Gastroesophageal sphincter (tissue), 4 donors: ENCODE measurements around the gene CAMK1D. TPM values are rescaled to one million over a fixed set of nuclear protein-coding genes. Genes with fewer than 3 reads are reported as not detected.

ENCODE experiments used
- ATAC-seq: fragments of 150-250 bp; one replicate; pipeline ENCODE4 v1.9.1; 2016; ENCODE audit warnings: mild to moderate bottlenecking, moderate library complexity
- H3K27ac ChIP-seq, 4 donors: fragments of 200-600 bp; sonication (generic) in 3 of 4; 1 replicate in 3 of 4; 2 replicates in 1 of 4; pipeline ENCODE4 v1.5.1; 2016 to 2019
- H3K27me3 ChIP-seq: fragments of 200-600 bp; sonication (generic); one replicate; pipeline ENCODE4 v1.5.1; 2019
- H3K36me3 ChIP-seq, 2 donors: fragments of 200-600 bp; sonication (generic); one replicate each; pipeline ENCODE4 v1.5.1; 2019; ENCODE audit warnings: control low read depth in 1 of 2
- H3K4me1 ChIP-seq, 3 donors: fragments of 200-600 bp; sonication (generic); 1 replicate in 2 of 3; 2 replicates in 1 of 3; pipeline ENCODE4 v1.5.1; 2016 to 2019; ENCODE audit warnings: control low read depth in 2 of 3
- H3K4me3 ChIP-seq, 2 donors: fragments of 200-600 bp; sonication (generic); one replicate each; pipeline ENCODE4 v1.5.1; 2019; ENCODE audit warnings: mild to moderate bottlenecking in 1 of 2, moderate library complexity in 1 of 2
- H3K9me3 ChIP-seq, 3 donors: fragments of 200-600 bp; sonication (generic); one replicate each; pipeline ENCODE4 v1.5.1; 2017 to 2019; ENCODE audit warnings: control low read depth in 2 of 3
- CTCF ChIP-seq, 4 experiments: fragments of 200-600 bp in 2 of 4; fragments of 450-650 bp in 2 of 4; sonication (generic) in 1 of 4; IDR thresholded peaks; one replicate each; pipeline ENCODE4 v1.5.1; 2017 to 2019; ENCODE audit warnings: antibody characterized with exemption in 4 of 4, mild to moderate bottlenecking in 2 of 4, moderate library complexity in 2 of 4
- EP300 ChIP-seq: sonication (generic); formaldehyde crosslinking; IDR thresholded peaks from one replicate; pipeline ENCODE4 v1.6.1; 2017; ENCODE audit warnings: antibody characterized with exemption, mild to moderate bottlenecking
- POLR2A ChIP-seq, 2 donors: fragments of 450-650 bp; IDR thresholded peaks; one replicate each; pipeline ENCODE4 v1.6.1; 2017; ENCODE audit warnings: antibody characterized with exemption in 2 of 2, mild to moderate bottlenecking in 2 of 2, moderate library complexity in 1 of 2
- POLR2AphosphoS5 ChIP-seq: sonication (generic); formaldehyde crosslinking; IDR thresholded peaks from one replicate; pipeline ENCODE4 v1.6.1; 2017; ENCODE audit warnings: antibody characterized with exemption
- WGBS, 2 donors: methylation state at CpG; one replicate each; pipeline ENCODE4 v1.1.5; 2018; ENCODE audit warnings: low coverage in 1 of 2; 5-methylcytosine and 5-hydroxymethylcytosine counted together
- total RNA-seq, 4 donors: library from RNA; depleted of rRNA; stranded (reverse); fragments of >200 nt; gene quantifications; one replicate each; pipeline ENCODE4 v1.1.0, GENCODE V29; 2016

Gene CAMK1D
- total RNA-seq, 4 donors from 2014 or later = 11.6 to 18.3 (median 15.3) TPM

DNA sequence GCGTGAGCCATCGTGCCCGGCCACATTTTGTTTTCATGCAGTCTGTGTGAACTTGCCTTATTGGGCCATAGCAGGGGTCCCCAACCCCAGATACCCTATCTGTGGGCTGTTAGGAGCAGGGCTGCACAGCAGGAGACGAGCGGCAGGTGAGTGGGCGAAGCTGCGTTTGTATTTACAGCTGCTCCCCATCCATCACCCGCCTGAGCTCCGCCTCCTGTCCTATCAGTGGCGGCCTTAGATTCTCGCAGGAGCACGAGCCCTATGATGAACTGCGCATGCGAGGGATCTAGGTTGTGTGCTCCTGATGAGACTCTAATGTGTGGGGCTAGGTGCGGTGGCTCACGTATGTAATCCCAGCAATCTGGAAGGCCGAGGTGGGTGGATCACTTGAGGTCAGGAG, 293.9 kb downstream of the CAMK1D start:
- H3K4me1 ChIP-seq = peaks cover 0 to 2% (median 0%) of the 10 kb centered on the region in 3 donors
- no peak for TF ChIP-seq CTCF (IDR thresholded peaks at IDR 0.05)
- TF ChIP-seq EP300 = no peak
- TF ChIP-seq POLR2A (IDR thresholded peaks at IDR 0.05) = no peak
- TF ChIP-seq POLR2AphosphoS5 = no peak
- ATAC-seq = no peak

DNA sequence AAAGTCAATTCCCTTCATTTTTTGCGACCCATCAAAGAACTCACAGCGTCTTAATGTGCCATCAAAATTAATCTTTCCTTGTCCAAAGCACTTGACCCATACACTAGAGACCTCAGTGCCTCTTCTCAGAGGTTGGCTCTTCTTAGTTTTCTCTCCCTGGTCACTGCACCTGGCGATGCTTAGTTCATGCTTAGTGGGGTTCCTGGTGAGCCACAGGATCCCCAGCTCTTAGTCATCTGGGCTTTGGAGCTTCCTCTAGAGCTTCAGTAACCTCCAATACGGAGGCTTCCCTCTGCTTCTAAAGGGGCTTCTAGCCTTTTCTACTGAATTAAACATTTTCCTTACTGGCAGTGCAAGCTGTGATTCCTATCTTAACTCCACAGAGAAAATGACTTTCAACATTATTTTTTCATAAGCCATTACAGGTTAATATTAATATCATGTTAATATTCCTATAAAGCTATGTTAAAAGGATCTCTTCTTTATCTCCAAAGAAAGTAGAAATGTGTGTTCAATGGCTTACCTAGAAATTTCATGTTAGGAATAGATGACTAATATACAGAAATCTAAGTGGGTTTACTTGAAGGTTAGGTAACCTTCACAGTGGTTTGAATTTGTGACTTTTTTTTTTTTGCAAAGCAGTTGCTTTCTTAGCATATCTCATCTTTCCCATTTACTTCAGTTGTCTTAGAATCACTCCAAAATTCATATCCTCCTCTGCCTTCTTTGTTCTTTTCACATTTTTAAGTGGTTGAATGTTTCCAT, 295.2 kb downstream of the CAMK1D start:
- Histone ChIP-seq H3K9me3 (no peaks in the 10 kb centered on the region), H3K4me3 (no peak overlapping the region), H3K4me1 (no peaks in the 10 kb centered on the region), H3K27me3 (no peaks in the 10 kb centered on the region), H3K36me3 (no peaks in the 10 kb centered on the region), H3K27ac (no peak overlapping the region)
- whole genome bisulfite sequencing, 2 donors = 72% methylated on average over 4 of the region's 4 CpGs; no CpG with 5 or more reads in 1 of the 2 donors
- no peak for ATAC-seq
- no peak for TF ChIP-seq POLR2A (IDR thresholded peaks at IDR 0.05)
- TF ChIP-seq EP300 = no peak
- TF ChIP-seq POLR2AphosphoS5 = no peak
- no peak for TF ChIP-seq CTCF (IDR thresholded peaks at IDR 0.05)

More for the DNA sequence above, 293.9 kb downstream of the CAMK1D start:
- Histone ChIP-seq H3K9me3 (no peaks in the 10 kb centered on the region), H3K27ac (no peak overlapping the region), H3K27me3 (no peaks in the 10 kb centered on the region), H3K4me3 (no peak overlapping the region), H3K36me3 (no peaks in the 10 kb centered on the region)
- 87 to 95% methylated on average over 4 to 9 of the region's 17 CpGs for WGBS, 2 donors

DNA sequence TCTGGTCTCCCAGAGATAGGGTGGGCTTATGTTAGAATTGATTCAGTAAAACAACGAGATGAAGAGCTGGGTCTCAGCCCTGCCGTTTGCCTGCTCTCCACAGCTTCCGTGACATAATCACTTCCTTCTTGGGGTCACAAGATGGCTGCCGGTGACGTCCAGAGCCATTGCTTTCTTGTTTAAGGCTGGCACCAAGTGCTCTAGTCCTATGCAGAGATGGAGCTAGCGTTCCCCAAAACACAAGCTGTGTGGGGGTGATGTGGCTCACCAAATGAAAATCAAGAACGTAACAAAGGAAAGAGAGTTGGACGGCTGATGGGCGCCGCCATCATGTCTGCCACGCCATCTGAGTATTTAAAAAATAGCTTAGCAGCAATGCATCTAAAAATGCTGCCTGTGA, 296.1 kb downstream of the CAMK1D start:
- TF ChIP-seq POLR2A (IDR thresholded peaks at IDR 0.05) (no peak), POLR2AphosphoS5 (no peak), EP300 (no peak), CTCF (IDR thresholded peaks at IDR 0.05) (no peak)
- 83 to 98% methylated on average over 9 to 10 of the region's 11 CpGs for WGBS, 2 donors
- peaks cover 0 to 6% of the 10 kb centered on the region in 2 donors for H3K36me3 ChIP-seq
- no peak for ATAC-seq
- H3K27me3 ChIP-seq = no peaks in the 10 kb centered on the region
- no peaks in the 10 kb centered on the region for H3K9me3 ChIP-seq
- no peak overlapping the region for H3K27ac ChIP-seq
- H3K4me1 ChIP-seq = no peaks in the 10 kb centered on the region
- H3K4me3 ChIP-seq = no peak overlapping the region

DNA sequence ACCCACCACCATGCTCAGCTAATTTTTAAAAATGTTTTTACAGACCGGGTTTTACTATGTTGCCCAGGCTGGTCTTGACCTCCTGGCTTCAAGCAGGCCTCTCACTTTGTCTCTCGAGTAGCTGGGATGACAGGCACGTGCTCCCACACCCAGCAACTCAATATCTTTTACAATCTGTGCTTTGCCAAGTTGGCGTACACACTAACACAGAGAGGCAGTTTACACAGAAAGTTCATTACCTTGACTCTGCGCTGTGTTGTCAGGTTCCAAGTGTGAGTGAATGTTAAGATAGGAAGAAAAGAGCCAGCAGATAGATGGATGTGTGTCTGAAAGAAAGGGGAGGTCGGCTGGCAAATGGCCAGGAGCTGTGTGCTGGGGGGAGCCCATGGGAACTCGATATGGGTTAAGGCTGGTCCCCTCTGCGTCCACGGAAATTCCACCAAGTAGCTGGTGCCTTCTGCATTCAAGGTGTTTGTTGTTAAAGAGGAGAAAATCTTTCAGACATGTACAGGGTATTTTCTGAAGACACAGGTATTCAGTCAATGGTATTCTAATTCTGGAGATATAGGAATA, 299.8 kb downstream of the CAMK1D start:
- ATAC-seq = no peak
- TF ChIP-seq CTCF (IDR thresholded peaks at IDR 0.05) (no peak), EP300 (no peak), POLR2AphosphoS5 (no peak), POLR2A (IDR thresholded peaks at IDR 0.05) (no peak)

GRCh38 chr10:12650122-12650521, 300.8 kb downstream of the CAMK1D start:
- no peaks in the 10 kb centered on the region for H3K9me3 ChIP-seq
- 90 to 94% methylated on average over 3 to 5 of the region's 8 CpGs for WGBS, 2 donors

More for the DNA sequence above, 299.8 kb downstream of the CAMK1D start:
- no peaks in the 10 kb centered on the region for H3K9me3 ChIP-seq
- 28 to 83% methylated on average over 4 of the region's 9 CpGs for WGBS, 2 donors
- no peak overlapping the region for H3K4me3 ChIP-seq
- no peak overlapping the region for H3K27ac ChIP-seq
- no peaks in the 10 kb centered on the region for H3K27me3 ChIP-seq
- no peaks in the 10 kb centered on the region for H3K4me1 ChIP-seq
- H3K36me3 ChIP-seq = peaks cover 0 to 13% of the 10 kb centered on the region in 2 donors

More at GRCh38 chr10:12650122-12650521, 300.8 kb downstream of the CAMK1D start:
- no peak for TF ChIP-seq CTCF (IDR thresholded peaks at IDR 0.05)
- TF ChIP-seq EP300 = no peak
- TF ChIP-seq POLR2A (IDR thresholded peaks at IDR 0.05) = no peak
- no peak overlapping the region for H3K27ac ChIP-seq
- peaks cover 0 to 13% of the 10 kb centered on the region in 2 donors for H3K36me3 ChIP-seq
- H3K4me3 ChIP-seq = no peak overlapping the region
- no peak for ATAC-seq
- no peaks in the 10 kb centered on the region for H3K4me1 ChIP-seq
- no peaks in the 10 kb centered on the region for H3K27me3 ChIP-seq
